GM21515 (cell line): ENCODE measurements around the gene SYTL1.

Experiments
- ATAC-seq: cut with Tn5 transposase; IDR thresholded peaks from one replicate; pipeline ENCODE4 v1.9.1; 2021; ENCODE audit not compliant: unreplicated experiment

SYTL1 gene

GRCh38 chr1:27318136-27318535, 23.7 kb upstream of the SYTL1 start:
- no peak for ATAC-seq

- no peak for ATAC-seq
Measured at GRCh38 chr1:27318596-27318995, 23.2 kb upstream of the SYTL1 start.

DNA sequence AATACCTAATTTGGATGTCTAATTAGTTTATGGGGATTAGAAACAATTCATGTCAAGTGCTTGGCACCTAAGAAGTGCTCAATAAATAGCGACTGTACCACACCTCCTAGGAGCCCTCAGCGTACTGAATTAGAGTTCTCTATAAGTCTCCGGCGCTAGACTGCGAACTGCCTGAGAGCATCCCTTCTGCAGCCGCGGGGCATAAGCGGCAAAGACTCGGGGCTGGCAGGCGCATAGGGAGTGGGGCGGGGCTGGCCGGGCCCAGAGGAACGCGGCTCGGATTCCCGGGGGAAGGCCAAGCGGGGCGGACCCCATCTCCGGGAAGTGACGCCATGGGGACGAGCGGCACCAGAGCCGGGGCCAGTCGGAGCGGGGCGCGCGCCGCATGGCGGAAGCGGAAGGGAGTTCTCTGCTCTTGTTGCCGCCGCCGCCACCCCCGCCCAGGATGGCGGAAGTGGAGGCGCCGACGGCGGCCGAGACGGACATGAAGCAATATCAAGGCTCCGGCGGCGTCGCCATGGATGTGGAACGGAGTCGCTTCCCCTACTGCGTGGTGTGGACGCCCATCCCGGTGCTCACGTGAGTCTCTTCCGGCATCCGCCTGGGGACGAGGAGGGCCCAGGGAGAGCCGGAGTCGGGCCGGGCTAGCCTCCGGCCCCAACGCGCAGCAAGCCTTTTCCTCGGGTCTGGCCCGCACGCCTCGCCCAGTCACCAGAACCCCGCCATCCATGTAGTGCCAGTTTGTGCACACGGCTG, 19.8 kb upstream of the SYTL1 start, which contains the start of gene TMEM222:
Gene TMEM222 (plus strand): TSS at position 351 of the 756 bp plus-strand sequence. CDS start 35 bp downstream, at position 386.
- ATAC-seq = peak; percentile 84

DNA sequence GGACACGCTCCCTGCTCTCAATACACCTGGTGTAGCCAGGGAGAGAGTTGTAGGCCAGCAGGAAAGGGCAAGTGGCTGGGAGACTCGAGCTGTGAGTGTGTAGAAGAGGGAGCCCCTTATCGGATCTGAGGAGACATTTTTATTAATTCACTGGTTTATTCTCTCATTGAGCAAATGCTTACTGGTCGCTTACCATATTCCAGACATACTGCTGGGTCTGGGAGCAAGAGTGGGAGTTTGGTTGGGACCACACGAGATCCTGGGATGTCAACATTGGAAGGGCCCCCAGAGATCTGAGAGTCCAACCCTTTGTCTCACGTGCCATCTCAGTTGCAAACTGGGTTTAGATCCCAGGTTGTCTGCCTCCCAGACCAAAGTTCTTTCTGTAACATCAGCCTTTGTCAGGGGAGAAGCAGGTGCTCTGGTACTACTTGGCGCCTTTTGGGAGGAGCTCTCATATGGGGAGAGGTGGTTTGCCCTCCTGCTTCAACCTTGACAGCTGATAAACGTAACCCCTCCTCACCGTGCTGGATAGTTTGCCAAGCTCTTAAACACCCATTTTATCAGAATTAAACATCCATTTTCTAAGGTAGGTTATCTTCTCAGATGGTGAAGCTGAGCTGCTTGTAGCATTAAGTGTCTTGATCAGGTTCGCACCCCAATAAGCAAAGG, 19.1 kb upstream of the SYTL1 start:
- ATAC-seq = no peak

- no peak for ATAC-seq
Measured at GRCh38 chr1:27325286-27325685, 16.5 kb upstream of the SYTL1 start.

GRCh38 chr1:27327964-27328363, 13.9 kb upstream of the SYTL1 start:
- no peak for ATAC-seq

GRCh38 chr1:27330786-27331185, 11.0 kb upstream of the SYTL1 start:
- ATAC-seq = no peak

DNA sequence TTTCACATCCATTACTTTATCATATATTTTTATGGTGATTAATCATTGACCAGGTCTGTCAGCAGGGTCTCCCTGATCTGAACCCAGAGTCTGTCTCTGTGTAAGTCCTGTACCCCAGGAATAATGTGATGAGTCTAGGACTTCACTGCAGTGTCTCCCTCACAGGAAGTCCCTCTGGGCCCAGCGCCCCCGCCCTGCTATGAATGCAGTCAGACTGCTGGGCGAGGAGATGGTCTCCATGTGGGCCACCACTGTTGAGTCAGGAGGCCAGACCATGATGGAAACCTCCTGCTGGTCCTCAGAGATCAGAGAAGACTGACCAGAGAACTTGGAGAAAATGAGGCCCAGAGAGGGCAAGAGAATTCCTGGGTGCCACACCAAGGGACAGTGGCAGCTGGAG, 10.4 kb upstream of the SYTL1 start:
- ATAC-seq = no peak

DNA sequence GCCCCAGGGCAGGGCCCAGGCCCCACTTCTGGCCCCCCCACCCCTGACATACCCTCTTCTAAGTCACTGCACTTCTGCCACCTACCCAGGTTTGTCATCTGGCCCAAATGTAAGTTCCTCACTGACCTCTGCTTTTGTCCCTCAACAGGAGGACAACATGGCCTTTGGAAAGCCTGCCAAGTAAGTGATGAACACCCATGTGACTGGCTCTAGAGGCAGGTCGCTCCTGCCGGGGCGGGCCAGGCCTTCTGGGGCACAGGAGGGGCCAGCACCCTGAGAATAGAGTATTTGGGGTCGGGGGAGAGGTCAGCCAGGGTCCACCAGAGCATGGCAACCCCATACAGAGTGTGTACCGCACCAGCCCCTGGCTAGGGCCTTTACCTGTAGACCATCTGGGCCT, 9.9 kb upstream of the SYTL1 start:
- no peak for ATAC-seq

DNA sequence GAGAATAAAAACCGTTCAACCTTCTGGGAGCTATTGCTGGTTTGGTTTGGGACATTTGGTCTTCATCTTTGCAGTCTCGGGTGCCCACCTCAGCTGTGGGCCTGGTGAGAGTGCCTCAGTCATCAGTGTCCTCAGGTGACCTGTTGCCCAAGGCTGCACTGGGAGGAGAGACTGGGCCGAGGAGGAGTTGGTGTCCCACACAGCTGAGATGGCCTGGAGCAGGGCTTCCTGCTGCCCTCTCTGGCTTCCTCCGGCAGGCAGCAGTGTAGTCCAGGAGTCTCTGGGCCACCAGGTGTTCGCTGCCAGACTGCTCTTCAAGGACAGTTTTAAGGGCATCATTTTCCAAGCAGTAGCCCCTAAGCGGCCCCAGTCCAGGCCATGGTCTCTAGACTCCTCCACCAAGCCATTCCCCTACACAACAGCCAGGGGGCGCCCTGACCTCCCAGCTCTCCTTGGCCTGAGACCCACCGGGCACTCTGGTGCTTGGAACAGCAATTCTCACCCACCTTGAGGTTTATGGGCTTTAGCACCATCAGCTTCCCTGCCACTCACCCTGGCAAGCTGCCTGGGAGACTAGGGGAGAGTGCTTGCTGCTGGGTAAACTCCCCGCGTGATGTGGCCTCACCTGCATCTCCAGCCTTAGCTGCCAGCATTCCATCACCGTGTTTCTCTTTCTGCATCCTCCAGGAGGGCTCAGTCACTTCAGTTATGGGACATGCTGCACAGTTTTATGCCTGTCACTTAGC, 9.1 kb upstream of the SYTL1 start:
- ATAC-seq = no peak

DNA sequence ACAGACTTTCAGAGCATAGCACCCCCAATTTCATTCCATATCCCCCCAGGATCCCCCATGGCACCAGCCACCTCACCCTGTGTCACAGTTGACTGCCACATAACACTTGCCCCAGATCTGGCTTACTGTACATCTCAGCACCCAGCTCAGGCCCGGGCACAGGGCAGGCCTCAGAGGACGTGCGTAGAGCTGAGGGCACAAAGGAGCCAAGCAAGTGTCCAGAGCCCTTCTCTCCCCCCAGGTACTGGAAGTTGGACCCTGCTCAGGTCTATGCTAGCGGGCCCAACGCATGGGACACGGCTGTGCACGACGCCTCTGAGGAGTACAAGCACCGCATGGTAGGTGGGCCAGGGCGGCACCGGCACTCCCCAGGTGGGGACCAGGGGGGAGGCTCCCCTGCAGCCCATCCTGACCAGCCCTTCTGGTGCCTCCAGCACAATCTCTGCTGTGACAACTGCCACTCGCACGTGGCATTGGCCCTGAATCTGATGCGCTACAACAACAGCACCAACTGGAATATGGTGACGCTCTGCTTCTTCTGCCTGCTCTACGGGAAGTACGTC, 8.0 kb upstream of the SYTL1 start:
- ATAC-seq = no peak

DNA sequence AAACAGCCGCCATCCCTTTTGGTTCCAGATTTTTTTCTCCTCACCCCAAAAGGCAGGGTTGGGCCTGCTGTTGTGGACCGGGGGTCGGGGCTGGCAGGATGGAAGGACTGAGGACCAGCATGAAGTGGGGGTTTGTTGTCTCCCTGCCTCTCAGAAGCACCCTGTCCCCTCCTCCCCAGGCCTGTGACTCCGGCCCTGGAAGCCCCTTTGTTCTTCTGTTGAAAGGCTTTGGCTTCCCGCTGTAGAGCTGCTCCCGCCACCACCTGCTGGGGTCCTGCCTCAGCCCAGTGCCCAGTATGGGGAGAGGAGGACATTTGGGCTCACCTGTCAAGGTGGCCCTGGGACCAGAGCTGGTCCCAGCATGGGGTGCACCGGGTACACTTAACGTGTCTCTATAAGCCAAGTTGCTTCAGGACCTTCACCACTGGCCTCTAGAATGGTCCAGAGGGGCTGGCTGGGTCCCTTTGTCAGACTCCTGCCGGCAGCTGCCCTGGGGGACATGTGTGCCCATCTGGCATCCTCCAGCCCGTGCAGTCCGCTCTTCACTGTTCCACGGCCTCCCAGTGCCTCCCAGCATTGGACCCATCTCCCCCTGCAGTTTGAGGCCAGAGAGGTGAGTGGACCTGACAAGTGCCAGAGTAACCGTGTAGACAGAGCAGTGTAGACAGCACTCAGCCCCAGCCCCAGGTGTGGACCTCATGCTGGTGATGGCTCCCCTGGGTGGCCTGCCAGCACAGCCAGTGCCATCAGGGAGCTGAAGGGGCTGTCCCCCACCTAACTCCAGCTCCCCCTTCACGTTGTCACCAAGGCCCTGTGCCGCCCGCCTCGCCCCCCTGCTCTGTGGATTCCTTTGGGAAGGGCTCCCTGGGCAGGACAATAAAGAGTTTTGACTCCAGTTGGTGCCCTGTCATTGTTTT, 6.1 kb upstream of the SYTL1 start:
- no peak for ATAC-seq

- no peak for ATAC-seq
Measured at GRCh38 chr1:27336756-27337155, 5.1 kb upstream of the SYTL1 start.

DNA sequence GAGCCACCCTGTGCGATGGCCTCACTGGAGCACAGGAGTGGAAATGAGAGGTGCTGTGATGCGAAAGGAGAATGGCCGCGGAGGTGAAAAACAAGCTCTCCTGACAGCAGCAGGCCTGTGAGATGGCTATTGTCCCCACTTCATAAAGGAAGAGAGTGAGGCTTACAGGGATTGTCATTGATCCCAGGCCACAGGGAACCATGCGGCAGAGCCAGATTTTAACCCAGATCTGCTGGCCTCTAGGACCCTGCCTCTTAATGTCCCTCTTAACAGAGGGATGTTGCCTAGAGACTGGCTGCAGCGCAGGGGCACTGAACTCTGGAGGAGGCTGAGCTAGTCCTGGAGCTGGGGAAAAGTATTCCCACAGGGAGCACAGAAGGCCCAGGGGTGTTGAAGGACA, 3.1 kb upstream of the SYTL1 start:
- no peak for ATAC-seq

DNA sequence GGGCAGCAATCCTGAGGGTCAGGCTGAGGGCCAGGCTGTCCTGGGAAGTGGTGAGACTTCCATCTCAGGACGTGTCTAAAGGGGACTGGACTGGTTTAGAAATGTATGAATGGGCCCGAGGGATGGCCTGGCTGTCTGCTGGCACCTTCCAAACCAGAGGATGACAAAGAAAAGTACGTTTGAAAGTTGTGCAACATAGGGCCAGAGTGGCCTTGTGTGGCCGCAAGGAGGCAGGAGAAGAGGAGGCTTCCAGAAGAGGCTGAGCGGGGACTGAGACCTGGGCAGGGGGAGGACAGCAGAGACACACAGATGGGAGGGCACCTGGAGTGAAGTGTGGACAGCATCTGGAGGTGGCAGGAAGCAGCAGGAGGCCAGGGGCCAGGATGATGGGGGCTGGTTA, 2.6 kb upstream of the SYTL1 start:
- no peak for ATAC-seq

DNA sequence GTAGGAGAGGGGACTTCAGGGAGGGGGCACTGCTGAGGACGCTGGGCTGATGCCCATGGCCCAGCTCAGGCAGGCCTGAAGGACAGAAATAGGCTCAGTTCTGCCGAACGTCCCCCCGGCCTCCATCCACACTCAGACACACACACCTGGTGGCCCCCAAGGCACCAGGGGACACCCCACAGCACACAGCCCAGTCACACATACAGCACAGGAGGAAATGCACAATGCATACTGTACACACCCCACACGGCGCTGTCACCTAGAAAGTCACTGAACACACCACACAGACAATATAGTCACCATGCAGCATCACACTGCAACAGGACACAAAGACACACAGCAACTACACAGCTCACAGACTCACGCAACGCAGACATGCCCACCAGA, 562 bp downstream of the SYTL1 start:
- no peak for ATAC-seq

DNA sequence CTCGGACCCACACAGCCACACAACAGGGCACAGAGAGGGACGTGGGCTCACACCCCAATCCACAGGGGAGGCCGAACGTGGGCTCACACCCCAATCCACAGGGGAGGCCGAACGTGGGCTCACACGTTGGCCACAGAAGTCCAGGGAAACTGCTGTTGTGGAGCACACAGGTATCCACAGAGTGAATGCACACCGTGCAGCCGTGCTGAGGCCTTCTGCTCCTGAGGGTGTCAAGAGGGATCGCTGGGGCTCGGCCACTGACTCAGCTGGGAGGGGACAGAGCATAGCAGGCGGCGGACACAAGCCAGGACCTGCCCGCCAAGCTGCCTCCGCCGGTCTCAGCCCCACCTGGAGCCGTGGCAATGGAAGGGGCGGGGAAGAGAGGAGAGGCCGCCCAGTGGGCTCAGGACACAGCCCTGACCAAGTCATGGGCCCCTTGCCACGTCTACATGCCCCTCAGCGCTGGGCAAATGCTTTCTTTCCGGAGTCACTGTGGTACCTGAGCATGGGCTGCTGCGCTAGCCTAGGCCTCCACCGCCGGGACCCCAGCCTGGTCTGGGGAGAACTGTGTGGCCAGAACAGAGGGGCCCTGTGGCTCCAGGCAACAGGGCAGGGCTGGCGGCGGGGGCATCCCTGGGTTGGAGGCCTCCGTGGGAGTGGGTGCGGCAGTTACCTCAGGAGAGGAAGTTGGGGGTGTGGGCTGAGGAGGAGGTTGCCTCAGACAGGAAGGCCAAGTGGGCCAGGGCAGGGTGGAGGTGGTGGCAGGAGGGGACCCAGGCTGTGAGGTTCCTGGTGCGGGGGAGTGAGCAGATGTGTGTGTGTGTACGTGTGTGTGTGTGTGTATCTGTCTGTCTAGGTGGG, 1.2 kb downstream of the SYTL1 start:
- peak; percentile 38 for ATAC-seq

DNA sequence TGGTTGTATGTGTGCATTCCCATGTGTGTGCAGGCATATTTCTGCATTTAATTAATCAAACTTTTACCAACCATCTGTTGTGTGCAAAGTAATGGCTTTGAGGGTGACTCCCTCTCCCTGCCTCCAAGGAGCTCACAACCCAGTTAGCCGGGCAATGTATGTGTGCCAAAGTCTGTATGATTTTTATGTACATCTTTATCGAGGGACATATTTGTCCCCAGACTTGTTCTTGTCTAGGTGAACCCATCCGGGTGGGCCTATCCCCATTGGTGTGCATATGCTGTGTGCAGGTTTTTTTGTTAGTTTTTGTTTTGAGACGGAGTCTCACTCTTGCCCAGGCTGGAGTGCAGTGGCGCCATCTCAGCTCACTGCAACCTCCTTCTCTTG, 1.8 kb downstream of the SYTL1 start:
- ATAC-seq = no peak

DNA sequence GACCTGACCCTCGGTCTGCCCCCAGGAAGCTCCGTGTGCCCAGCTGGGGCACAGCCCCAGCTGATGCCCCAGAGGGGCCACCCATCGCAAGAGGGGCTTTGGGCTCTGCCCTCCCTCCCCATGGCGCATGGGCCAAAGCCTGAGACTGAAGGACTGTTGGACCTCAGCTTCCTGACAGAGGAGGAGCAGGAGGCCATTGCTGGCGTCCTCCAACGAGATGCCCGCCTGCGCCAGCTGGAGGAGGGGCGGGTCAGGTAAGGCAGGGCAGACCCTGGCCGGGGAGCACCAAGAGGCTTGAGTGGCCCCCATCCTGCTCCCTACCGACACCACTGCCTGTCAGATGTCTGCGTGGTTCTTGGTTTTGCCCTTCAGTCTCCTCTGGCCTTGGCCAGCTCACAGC, 3.5 kb downstream of the SYTL1 start:
- no peak for ATAC-seq

DNA sequence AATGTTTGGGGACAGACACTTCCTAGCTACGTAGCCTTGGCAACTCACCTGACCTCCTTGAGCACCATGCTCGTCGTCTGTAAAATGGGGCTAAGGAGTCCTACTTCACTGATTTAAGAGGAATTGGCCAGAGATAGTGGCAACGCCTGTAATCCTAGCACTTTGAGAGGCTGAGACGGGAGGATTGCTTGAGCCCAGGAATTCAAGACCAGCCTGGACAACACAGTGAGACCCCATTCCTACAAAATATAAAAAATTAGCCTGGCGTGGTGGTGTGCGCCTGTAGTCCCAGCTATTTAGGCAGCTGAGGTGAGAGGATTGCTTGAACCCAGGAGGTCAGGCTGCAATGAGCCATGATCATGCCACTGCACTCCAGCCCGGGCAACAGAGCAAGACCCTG, 4.5 kb downstream of the SYTL1 start:
- no peak for ATAC-seq
